HG03442 (cell line): Measurements from ENCODE around the gene GHDC.
"Not testable (repeated sequence)": the region's sequence is repeated elsewhere in the genome, so short reads cannot be mapped to it uniquely, and the experiment has no call there.

Source experiments
- ATAC-seq: cut with Tn5 transposase; IDR thresholded peaks from one replicate; pipeline ENCODE4 v1.9.1; 2021; ENCODE audit warnings: mild to moderate bottlenecking, moderate library complexity; ENCODE audit not compliant: unreplicated experiment

GHDC gene

GRCh38 chr17:42203354-42203753 is 9.1 kb upstream of the GHDC start:
- ATAC-seq: no peak

GRCh38 chr17:42202696-42203095 is 8.4 kb upstream of the GHDC start:
- ATAC-seq: no peak

- no peak for ATAC-seq
These were observed 7.9 kb upstream of the GHDC start for GRCh38 chr17:42202159-42202558.

GRCh38 chr17:42201458-42201772 is 7.1 kb upstream of the GHDC start:
- no peak for ATAC-seq

- ATAC-seq: no peak
These were observed 6.6 kb upstream of the GHDC start for GRCh38 chr17:42200706-42201457.

GRCh38 chr17:42199416-42200011 is 5.2 kb upstream of the GHDC start:
- no peak for ATAC-seq

- no peak for ATAC-seq
These were observed 4.6 kb upstream of the GHDC start for GRCh38 chr17:42198897-42199296.

- no peak for ATAC-seq
These were observed 3.4 kb upstream of the GHDC start for GRCh38 chr17:42197564-42198156.

- no peak for ATAC-seq
These were observed 902 bp downstream of the GHDC start for GRCh38 chr17:42193216-42193968.

- ATAC-seq: no peak
These were observed 1.8 kb downstream of the GHDC start for GRCh38 chr17:42192189-42193126.

GRCh38 chr17:42191275-42191608 is 3.1 kb downstream of the GHDC start:
- ATAC-seq: no peak

- ATAC-seq: no peak
These were observed 3.6 kb downstream of the GHDC start for GRCh38 chr17:42190491-42191274.

- ATAC-seq: no peak
These were observed 4.7 kb downstream of the GHDC start for GRCh38 chr17:42189651-42189965.

GRCh38 chr17:42188749-42189650 is 5.3 kb downstream of the GHDC start:
- ATAC-seq: no peak

- ATAC-seq: no peak
These were observed 6.5 kb downstream of the GHDC start for GRCh38 chr17:42187833-42188232.

- ATAC-seq: not testable (repeated sequence)
These were observed 8.1 kb downstream of the GHDC start for GRCh38 chr17:42186191-42186590.

GRCh38 chr17:42185621-42185930 is 8.7 kb downstream of the GHDC start:
- no peak for ATAC-seq

- ATAC-seq: no peak
These were observed 9.3 kb downstream of the GHDC start, which contains the start of gene HCRT for GRCh38 chr17:42184713-42185620. Gene HCRT (minus strand): TSS chr17:42185452. CDS start chr17:42185365, 87 bp downstream.
